Right lobe of liver (tissue), 6 donors: ENCODE measurements around the gene PHEX. TPM values are rescaled to one million over a fixed set of nuclear protein-coding genes. Genes with fewer than 3 reads are reported as not detected.
"Not testable (repeated sequence)": the region's sequence is repeated elsewhere in the genome, so short reads cannot be mapped to it uniquely, and the experiment has no call there.

Source experiments
- ATAC-seq, 4 donors: fragments of 200-7000 bp; cut with Tn5 transposase; one replicate each; pipeline ENCODE4 v1.9.1; 2020; ENCODE audit warnings: mild to moderate bottlenecking in 4 of 4, moderate library complexity in 4 of 4
- DNase-seq, 3 donors: peaks; one replicate each; pipeline ENCODE4 v3.0.0-alpha.2; 2020
- H3K27ac ChIP-seq, 3 donors: fragments of 200-600 bp; one replicate each; pipeline ENCODE4 v1.8.0; 2022
- H3K27me3 ChIP-seq, 2 donors: fragments of 200-600 bp; one replicate each; pipeline ENCODE4 v1.8.0; 2022
- H3K36me3 ChIP-seq, 4 donors: fragments of 200-600 bp; sonication (generic) in 1 of 4; one replicate each; pipeline versions ENCODE4 v1.5.1 to v1.8.0; 2017 to 2022; ENCODE audit warnings: control low read depth in 1 of 4
- H3K4me1 ChIP-seq, 4 donors: fragments of 200-600 bp; sonication (generic) in 1 of 4; one replicate each; pipeline versions ENCODE4 v1.5.1 to v1.8.0; 2017 to 2022; ENCODE audit warnings: control low read depth in 1 of 4
- H3K4me3 ChIP-seq, 3 donors: fragments of 200-600 bp; one replicate each; pipeline ENCODE4 v1.8.0; 2022
- H3K9me3 ChIP-seq, 4 donors: fragments of 200-600 bp; sonication (generic) in 1 of 4; one replicate each; pipeline versions ENCODE4 v1.5.1 to v1.8.0; 2017 to 2022; ENCODE audit warnings: control low read depth in 1 of 4
- POLR2A ChIP-seq: fragments of 450-650 bp; IDR thresholded peaks from one replicate; pipeline ENCODE4 v1.6.1; 2017; ENCODE audit warnings: antibody characterized with exemption, mild to moderate bottlenecking
- WGBS: methylation state at CpG from one replicate; pipeline ENCODE4 v1.1.6; 2018; ENCODE audit warnings: low coverage, low lambda C conversion rate; ENCODE audit not compliant: insufficient coverage; ENCODE audit errors: missing lambda C conversion rate; 5-methylcytosine and 5-hydroxymethylcytosine counted together
- intact Hi-C, 2 donors: fragments of 100-400 bp; cut with DNase I; formaldehyde crosslinking; loops; one replicate each; pipeline versions ENCODE4 v1.11.2 to v1.14.1; 2022
- total RNA-seq, 6 experiments: library from RNA; depleted of rRNA in 2 of 6; stranded (reverse); fragments of >200 nt in 2 of 6; fragmentation: NEBNext Ultra II Directional in 3 of 6; extraction: Animal tissue kit (Norgen Biotek cat#: 25700) in 3 of 6; gene quantifications; one replicate each; pipeline versions ENCODE4 v1.1.0 to v1.2.4, GENCODE V29; 2016 to 2023
- TF ChIP-seq, protein P1 (sequence below), 4 donors: fragments of 200-600 bp in 3 of 4; fragments of 450-650 bp in 1 of 4; IDR thresholded peaks; one replicate each; pipeline versions ENCODE4 v1.5.1 to v1.8.0; 2016 to 2022; ENCODE audit warnings: antibody characterized with exemption in 4 of 4, mild to moderate bottlenecking in 2 of 4
- donor health status: DM: no; HTN: yes; CAD: no.
- donor health status: DM: no; HTN: no; CAD: no.
- donor health status: DM: no; HTN: no; CAD: no.
- donor health status: DM: no; HTN: yes; CAD: no.
- donor health status: DM: no; HTN: yes; CAD: no.

Gene PHEX
- total RNA-seq, 6 experiments from 2014 or later = 0.13 TPM; not detected in 5

DNA sequence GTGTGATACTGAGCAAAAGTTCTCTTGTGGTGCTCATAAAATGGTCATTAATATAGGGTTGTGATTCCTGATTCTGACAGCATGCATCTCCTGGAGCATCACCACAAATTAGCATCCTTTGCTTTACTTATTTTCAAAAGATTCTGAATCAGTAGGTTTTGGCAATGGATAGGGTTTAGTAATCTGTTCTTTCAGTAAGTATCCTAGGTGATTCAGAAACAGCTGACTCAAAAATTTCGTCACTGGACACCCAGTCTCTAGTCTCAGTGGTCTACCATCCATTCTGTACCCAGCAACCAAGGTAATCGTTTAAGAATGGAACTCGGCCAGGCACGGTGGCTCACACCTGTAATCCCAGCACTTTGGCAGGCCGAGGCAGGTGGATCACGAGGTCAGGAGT is 244.7 kb downstream of the PHEX start:
- Histone ChIP-seq H3K27me3 (no peaks in the 10 kb centered on the region), H3K36me3 (no peaks in the 10 kb centered on the region), H3K4me3 (no peak overlapping the region), H3K27ac (no peak overlapping the region), H3K9me3 (no peaks in the 10 kb centered on the region), H3K4me1 (no peaks in the 10 kb centered on the region)
- DNase-seq (no peak), ATAC-seq (no peak)
- no peak for TF ChIP-seq POLR2A
- TF ChIP-seq, protein P1, sequence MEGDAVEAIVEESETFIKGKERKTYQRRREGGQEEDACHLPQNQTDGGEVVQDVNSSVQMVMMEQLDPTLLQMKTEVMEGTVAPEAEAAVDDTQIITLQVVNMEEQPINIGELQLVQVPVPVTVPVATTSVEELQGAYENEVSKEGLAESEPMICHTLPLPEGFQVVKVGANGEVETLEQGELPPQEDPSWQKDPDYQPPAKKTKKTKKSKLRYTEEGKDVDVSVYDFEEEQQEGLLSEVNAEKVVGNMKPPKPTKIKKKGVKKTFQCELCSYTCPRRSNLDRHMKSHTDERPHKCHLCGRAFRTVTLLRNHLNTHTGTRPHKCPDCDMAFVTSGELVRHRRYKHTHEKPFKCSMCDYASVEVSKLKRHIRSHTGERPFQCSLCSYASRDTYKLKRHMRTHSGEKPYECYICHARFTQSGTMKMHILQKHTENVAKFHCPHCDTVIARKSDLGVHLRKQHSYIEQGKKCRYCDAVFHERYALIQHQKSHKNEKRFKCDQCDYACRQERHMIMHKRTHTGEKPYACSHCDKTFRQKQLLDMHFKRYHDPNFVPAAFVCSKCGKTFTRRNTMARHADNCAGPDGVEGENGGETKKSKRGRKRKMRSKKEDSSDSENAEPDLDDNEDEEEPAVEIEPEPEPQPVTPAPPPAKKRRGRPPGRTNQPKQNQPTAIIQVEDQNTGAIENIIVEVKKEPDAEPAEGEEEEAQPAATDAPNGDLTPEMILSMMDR (IDR thresholded peaks at IDR 0.05) = no peak
- WGBS = 55% methylated on average over 6 of the region's 6 CpGs
- intact Hi-C loops = no loop called here

DNA sequence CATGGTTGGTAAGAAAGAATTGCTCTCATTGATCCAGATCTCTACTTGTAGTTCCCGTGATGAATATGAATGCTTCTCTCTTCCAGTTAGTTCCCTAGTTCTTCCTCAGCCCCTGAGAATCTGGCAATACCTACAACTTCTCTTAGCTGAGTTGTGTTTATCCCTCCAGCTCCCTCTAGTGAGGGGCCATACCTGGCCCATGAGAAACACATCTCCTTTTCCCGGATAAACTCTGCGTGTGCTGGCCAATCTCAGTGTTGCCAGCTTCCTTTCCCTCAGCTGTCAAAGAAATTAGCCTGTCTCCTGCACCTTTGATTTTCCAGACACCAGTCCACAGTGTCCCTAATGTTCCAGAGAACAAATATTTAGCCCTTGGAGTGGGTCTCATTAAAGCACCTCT is 246.2 kb downstream of the PHEX start:
- intact Hi-C loops = no loop called here
- no peak overlapping the region for H3K4me3 ChIP-seq
- H3K4me1 ChIP-seq = no peaks in the 10 kb centered on the region
- 35% methylated on average over 3 of the region's 3 CpGs for WGBS
- H3K9me3 ChIP-seq = no peaks in the 10 kb centered on the region
- no peak for ATAC-seq
- no peaks in the 10 kb centered on the region for H3K36me3 ChIP-seq
- H3K27ac ChIP-seq = no peak overlapping the region
- DNase-seq = no peak
- TF ChIP-seq POLR2A = no peak
- TF ChIP-seq, protein P1 (IDR thresholded peaks at IDR 0.05) = no peak
- no peaks in the 10 kb centered on the region for H3K27me3 ChIP-seq

DNA sequence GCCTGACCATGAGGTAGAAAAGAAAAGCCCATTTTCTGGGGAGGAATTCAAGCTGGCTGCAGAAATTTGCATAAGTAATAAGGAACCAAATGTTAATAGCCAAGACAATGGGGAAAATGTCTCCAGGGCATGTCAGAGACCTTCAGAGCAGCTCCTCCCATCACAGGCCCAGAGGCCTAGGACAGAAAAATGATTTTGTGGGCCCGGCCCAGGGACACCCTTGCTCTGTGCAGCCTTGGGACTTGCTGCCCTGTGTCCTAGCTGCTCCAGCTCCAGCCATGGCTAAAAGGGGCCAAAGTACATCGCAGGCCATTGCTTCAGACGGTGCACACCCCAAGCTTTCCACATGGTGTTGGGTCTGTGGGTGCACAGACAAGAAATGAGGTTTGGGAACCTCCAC is 257.1 kb downstream of the PHEX start:
- WGBS = no CpG with 5 or more reads among the region's 3 CpGs
- H3K9me3 ChIP-seq, H3K4me3 ChIP-seq, intact Hi-C loops, H3K36me3 ChIP-seq, H3K4me1 ChIP-seq, H3K27me3 ChIP-seq, DNase-seq, ATAC-seq, H3K27ac ChIP-seq: not testable (repeated sequence)

DNA sequence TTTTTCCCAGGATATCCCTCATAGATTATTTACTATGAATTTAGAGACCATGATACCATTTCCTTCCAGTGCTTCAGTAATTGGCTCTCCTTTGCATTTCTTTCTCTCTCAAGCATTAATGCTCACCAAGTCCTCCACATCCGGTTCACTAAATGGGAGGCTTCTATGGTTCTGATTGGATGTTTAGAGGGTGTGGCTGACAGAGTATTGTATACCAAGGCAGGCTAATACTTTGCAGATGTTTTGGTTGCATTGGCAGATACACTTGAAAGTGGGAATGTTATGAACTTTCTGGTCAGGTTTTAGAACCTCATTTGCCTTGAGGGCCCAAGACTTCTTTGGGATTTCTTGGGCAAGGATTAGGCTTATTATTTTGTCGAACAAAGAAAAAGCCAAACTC is 264.7 kb downstream of the PHEX start:
- Histone ChIP-seq H3K4me1 (no peaks in the 10 kb centered on the region), H3K27me3 (no peaks in the 10 kb centered on the region), H3K36me3 (no peaks in the 10 kb centered on the region), H3K4me3 (no peak overlapping the region), H3K27ac (no peak overlapping the region), H3K9me3 (no peaks in the 10 kb centered on the region)
- no peak for TF ChIP-seq POLR2A
- TF ChIP-seq, protein P1 (IDR thresholded peaks at IDR 0.05) = no peak
- WGBS = 48% methylated on average over 2 of the region's 2 CpGs
- DNase-seq (no peak), ATAC-seq (no peak)
- intact Hi-C loops = no loop called here

DNA sequence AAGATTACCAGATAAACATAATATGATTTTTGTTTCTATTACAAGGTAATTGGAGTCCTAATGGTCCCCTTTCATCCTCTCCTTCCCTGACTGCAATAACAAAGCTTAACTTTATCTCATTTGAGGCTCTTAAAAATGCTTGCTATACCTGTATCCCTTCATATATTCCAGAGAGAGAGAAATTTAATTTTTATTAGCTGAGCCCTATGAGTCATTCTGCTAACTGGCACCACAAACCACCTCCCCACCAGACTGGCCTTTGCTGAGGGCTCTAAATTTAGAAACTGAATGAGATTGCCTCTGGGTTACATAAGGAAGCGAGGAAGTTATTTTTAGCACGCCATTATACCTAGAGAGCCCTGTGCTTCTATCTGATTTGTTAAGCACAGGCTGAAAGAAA is 268.0 kb downstream of the PHEX start:
- no peaks in the 10 kb centered on the region for H3K9me3 ChIP-seq
- H3K27ac ChIP-seq = no peak overlapping the region
- ATAC-seq (no peak), DNase-seq (no peak)
- H3K4me1 ChIP-seq = no peaks in the 10 kb centered on the region
- intact Hi-C loops = no loop called here
- H3K36me3 ChIP-seq = no peaks in the 10 kb centered on the region
- no peaks in the 10 kb centered on the region for H3K27me3 ChIP-seq
- TF ChIP-seq, protein P1 (IDR thresholded peaks at IDR 0.05) = no peak
- TF ChIP-seq POLR2A = no peak
- H3K4me3 ChIP-seq = no peak overlapping the region
- WGBS = 6% methylated on average over 2 of the region's 2 CpGs

Other genes starting within 250 kb of the PHEX start
- gene MBTPS2, start 192.7 kb upstream of the PHEX start, total RNA-seq = 10 to 100 TPM in 5 of 6 experiments, 1 to 10 TPM in 1; 10.0 to 13.6 (median 11.0) TPM
- gene YY2, start 176.3 kb upstream of the PHEX start, total RNA-seq = 1 to 10 TPM in 4 of 6 experiments, under 1 TPM in 2; 0.44 to 1.5 (median 1.0) TPM
- 10 to 100 TPM; 14.6 to 27.1 (median 21.9) TPM for gene SMS, start 91.6 kb upstream of the PHEX start, total RNA-seq
- gene CBLL2, start 240.6 kb downstream of the PHEX start, total RNA-seq = not detected